ENCODE measurements around the gene ENTPD8.

DNA sequence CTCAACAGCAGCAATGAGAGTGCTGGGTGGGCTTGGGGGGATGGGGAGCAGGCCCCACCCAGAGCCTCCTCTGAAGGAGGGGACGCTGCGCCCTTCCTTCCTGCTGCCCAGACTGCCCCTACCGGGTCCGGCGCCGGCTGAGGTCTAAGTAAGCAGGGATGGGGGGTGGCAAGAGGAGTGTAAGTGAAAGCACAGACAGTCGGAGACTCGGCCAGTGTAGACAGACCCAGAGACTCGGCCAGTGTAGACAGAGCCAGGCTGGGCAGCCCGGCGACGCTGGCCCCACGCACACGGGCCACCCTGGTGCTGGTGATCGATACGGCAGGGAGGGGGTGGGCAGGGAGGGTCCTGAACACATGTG is 7.4 kb upstream of the ENTPD8 start:
- TF ChIP-seq, protein P1, sequence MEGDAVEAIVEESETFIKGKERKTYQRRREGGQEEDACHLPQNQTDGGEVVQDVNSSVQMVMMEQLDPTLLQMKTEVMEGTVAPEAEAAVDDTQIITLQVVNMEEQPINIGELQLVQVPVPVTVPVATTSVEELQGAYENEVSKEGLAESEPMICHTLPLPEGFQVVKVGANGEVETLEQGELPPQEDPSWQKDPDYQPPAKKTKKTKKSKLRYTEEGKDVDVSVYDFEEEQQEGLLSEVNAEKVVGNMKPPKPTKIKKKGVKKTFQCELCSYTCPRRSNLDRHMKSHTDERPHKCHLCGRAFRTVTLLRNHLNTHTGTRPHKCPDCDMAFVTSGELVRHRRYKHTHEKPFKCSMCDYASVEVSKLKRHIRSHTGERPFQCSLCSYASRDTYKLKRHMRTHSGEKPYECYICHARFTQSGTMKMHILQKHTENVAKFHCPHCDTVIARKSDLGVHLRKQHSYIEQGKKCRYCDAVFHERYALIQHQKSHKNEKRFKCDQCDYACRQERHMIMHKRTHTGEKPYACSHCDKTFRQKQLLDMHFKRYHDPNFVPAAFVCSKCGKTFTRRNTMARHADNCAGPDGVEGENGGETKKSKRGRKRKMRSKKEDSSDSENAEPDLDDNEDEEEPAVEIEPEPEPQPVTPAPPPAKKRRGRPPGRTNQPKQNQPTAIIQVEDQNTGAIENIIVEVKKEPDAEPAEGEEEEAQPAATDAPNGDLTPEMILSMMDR (conservative IDR thresholded peaks at IDR 0.05; ENCODE audit: low read depth, low read length), result no peak
- TF ChIP-seq EZH2 (IDR thresholded peaks at IDR 0.05; ENCODE audit: low read length, unreplicated experiment) (no peak), EZH2phosphoT487 (IDR thresholded peaks at IDR 0.05; ENCODE audit: borderline replicate concordance, low read length) (no peak)
